H9 (cell line): ENCODE results near the gene KMT2D. TPM values are rescaled to one million over a fixed set of nuclear protein-coding genes. Genes with fewer than 3 reads are reported as not detected.
A peak's percentile ranks its signal among the peaks of the same experiment; 100 is the strongest.

ENCODE experiments used
- DNase-seq: peaks from one replicate; pipeline ENCODE4 v3.0.0-alpha.2; 2017
- H2AFZ ChIP-seq: one replicate; pipeline ENCODE4 v1.6.1; 2013; ENCODE audit warnings: mild to moderate bottlenecking, low read length, control low read depth, moderate library complexity
- H2AK5ac ChIP-seq: 2 replicates; pipeline ENCODE4 v1.6.1; 2013; ENCODE audit warnings: low read length, control low read depth, mixed read lengths; ENCODE audit not compliant: insufficient read length
- H2BK120ac ChIP-seq: one replicate; pipeline ENCODE4 v1.6.1; 2013; ENCODE audit warnings: low read depth, mild to moderate bottlenecking, low read length, control low read depth, inconsistent platforms; ENCODE audit not compliant: poor library complexity, severe bottlenecking
- H2BK12ac ChIP-seq: 2 replicates; pipeline ENCODE4 v1.6.1; 2013; ENCODE audit warnings: low read length, control low read depth, mixed read lengths, low read depth; ENCODE audit not compliant: insufficient read length
- H2BK15ac ChIP-seq: 2 replicates; pipeline ENCODE4 v1.6.1; 2013; ENCODE audit warnings: low read depth, low read length, control low read depth
- H2BK20ac ChIP-seq: one replicate; pipeline ENCODE4 v1.6.1; 2013; ENCODE audit warnings: low read depth, mild to moderate bottlenecking, low read length, control low read depth, inconsistent platforms; ENCODE audit not compliant: poor library complexity, severe bottlenecking
- H2BK5ac ChIP-seq: 2 replicates; pipeline ENCODE4 v1.6.1; 2013; ENCODE audit warnings: low read length, control low read depth, mixed read lengths; ENCODE audit not compliant: insufficient read length
- H3K14ac ChIP-seq: 2 replicates; pipeline ENCODE4 v1.6.1; 2013; ENCODE audit warnings: low read length, control low read depth; ENCODE audit not compliant: insufficient read depth
- H3K18ac ChIP-seq: 2 replicates; pipeline ENCODE4 v1.6.1; 2013; ENCODE audit warnings: low read depth, mild to moderate bottlenecking, mixed read lengths, low read length, control low read depth; ENCODE audit not compliant: insufficient read length
- H3K23ac ChIP-seq: 2 replicates; pipeline ENCODE4 v1.6.1; 2013; ENCODE audit warnings: low read length, control low read depth, mixed read lengths, low read depth; ENCODE audit not compliant: insufficient read length
- H3K23me2 ChIP-seq: 2 replicates; pipeline ENCODE4 v1.6.1; 2013; ENCODE audit warnings: low read depth, mild to moderate bottlenecking, mixed read lengths, low read length, control low read depth; ENCODE audit not compliant: insufficient read length, poor library complexity, severe bottlenecking
- H3K27ac ChIP-seq: 2 replicates; pipeline ENCODE4 v1.5.1; 2013; ENCODE audit warnings: low read length, control low read depth, mixed read lengths, low read depth; ENCODE audit not compliant: insufficient read length
- H3K27me3 ChIP-seq: 2 replicates; pipeline ENCODE4 v1.6.1; 2013; ENCODE audit warnings: low read length, control low read depth, inconsistent platforms; ENCODE audit not compliant: insufficient read depth
- H3K4ac ChIP-seq: 2 replicates; pipeline ENCODE4 v1.6.1; 2013; ENCODE audit warnings: low read depth, mild to moderate bottlenecking, control low read depth, inconsistent platforms, low read length, moderate library complexity
- H3K4me1 ChIP-seq: 2 replicates; pipeline ENCODE4 v1.6.1; 2013; ENCODE audit warnings: low read length, control low read depth, inconsistent platforms; ENCODE audit not compliant: insufficient read depth
- H3K4me2 ChIP-seq: 2 replicates; pipeline ENCODE4 v1.6.1; 2013; ENCODE audit warnings: low read length, control low read depth, mixed read lengths; ENCODE audit not compliant: insufficient read length, insufficient read depth
- H3K56ac ChIP-seq: 2 replicates; pipeline ENCODE4 v1.6.1; 2013; ENCODE audit warnings: low read depth, mild to moderate bottlenecking, mixed read lengths, low read length, control low read depth; ENCODE audit not compliant: insufficient read length
- H3K79me1 ChIP-seq: 2 replicates; pipeline ENCODE4 v1.6.1; 2013; ENCODE audit warnings: low read depth, mild to moderate bottlenecking, moderate library complexity, low read length, control low read depth, inconsistent platforms; ENCODE audit not compliant: insufficient read depth, poor library complexity, severe bottlenecking
- H3K79me2 ChIP-seq: 2 replicates; pipeline ENCODE4 v1.6.1; 2013; ENCODE audit warnings: low read length, control low read depth, inconsistent platforms; ENCODE audit not compliant: insufficient read depth
- H3K9ac ChIP-seq: 2 replicates; pipeline ENCODE4 v1.6.1; 2013; ENCODE audit warnings: low read length, control low read depth, mixed read lengths; ENCODE audit not compliant: insufficient read length; ENCODE audit errors: extremely low read depth
- H3K9me3 ChIP-seq: one replicate; pipeline ENCODE4 v1.6.1; 2013; ENCODE audit warnings: low read depth, low read length, inconsistent platforms; ENCODE audit not compliant: control insufficient read depth
- H3T11ph ChIP-seq: one replicate; pipeline ENCODE4 v1.6.1; 2013; ENCODE audit warnings: mild to moderate bottlenecking, low read length, control low read depth, inconsistent platforms
- H4K20me1 ChIP-seq: one replicate; pipeline ENCODE4 v1.6.1; 2013; ENCODE audit not compliant: control insufficient read depth, insufficient read length, insufficient read depth
- H4K5ac ChIP-seq: 2 replicates; pipeline ENCODE4 v1.6.1; 2013; ENCODE audit warnings: low read depth, mild to moderate bottlenecking, mixed read lengths, low read length, control low read depth; ENCODE audit not compliant: insufficient read length
- H4K8ac ChIP-seq: replicated peaks from 2 replicates; pipeline ENCODE4 v1.6.1; 2013; ENCODE audit warnings: low read length, control low read depth, mixed read lengths, low read depth; ENCODE audit not compliant: insufficient read length
- H4K91ac ChIP-seq: 2 replicates; pipeline ENCODE4 v1.6.1; 2013; ENCODE audit warnings: low read depth, mild to moderate bottlenecking, moderate library complexity, mixed read lengths, low read length, control low read depth; ENCODE audit not compliant: insufficient read length
- H3K27ac Mint-ChIP-seq, 3 experiments: 2 replicates in 2 of 3; 3 replicates in 1 of 3; pipeline ENCODE4 v1.8.0; 2020 to 2021; ENCODE audit warnings: mixed read lengths in 3 of 3, mild to moderate bottlenecking in 1 of 3, moderate library complexity in 1 of 3
- H3K27me3 Mint-ChIP-seq: 2 replicates; pipeline ENCODE4 v1.8.0; 2021; ENCODE audit warnings: low read depth, mild to moderate bottlenecking, moderate library complexity, mixed read lengths
- H3K36me3 Mint-ChIP-seq, 3 experiments: 2 replicates in 2 of 3; 3 replicates in 1 of 3; pipeline ENCODE4 v1.8.0; 2020 to 2021; ENCODE audit warnings: low read depth in 3 of 3, mixed read lengths in 3 of 3; ENCODE audit not compliant: insufficient read depth in 1 of 3
- H3K4me1 Mint-ChIP-seq, 2 experiments: 2 replicates each; pipeline ENCODE4 v1.8.0; 2020; ENCODE audit warnings: mixed read lengths in 2 of 2
- H3K4me3 Mint-ChIP-seq, 2 experiments: 2 replicates in 1 of 2; 3 replicates in 1 of 2; pipeline ENCODE4 v1.8.0; 2020 to 2021; ENCODE audit warnings: mild to moderate bottlenecking in 2 of 2, mixed read lengths in 2 of 2, moderate library complexity in 1 of 2
- H3K9me3 Mint-ChIP-seq, 2 experiments: 2 replicates in 1 of 2; 3 replicates in 1 of 2; pipeline ENCODE4 v1.8.0; 2020; ENCODE audit warnings: mild to moderate bottlenecking in 2 of 2, mixed read lengths in 2 of 2, moderate library complexity in 1 of 2
- CTCF ChIP-seq: fragments of 200-600 bp; sonication (generic); conservative IDR thresholded peaks from 3 replicates; pipeline ENCODE4 v1.8.0; 2021; ENCODE audit warnings: antibody characterized with exemption, mild to moderate bottlenecking
- WGBS: extraction: QIAGEN DNeasy Blood & Tissue Kit; methylation state at CpG from one replicate; pipeline ENCODE4 v1.1.7; 2013; ENCODE audit warnings: missing lambda C conversion rate, low lambda C conversion rate, mixed read lengths; ENCODE audit not compliant: insufficient read length; ENCODE audit errors: extremely low coverage; 5-methylcytosine and 5-hydroxymethylcytosine counted together
- total RNA-seq: library from RNA; stranded (reverse); gene quantifications from 2 replicates; pipeline ENCODE4 v1.2.1, GENCODE V29; 2021

The KMT2D gene
- total RNA-seq, 1 experiment from 2014 or later: 93.7 TPM

GRCh38 chr12:49043856-49044258, 16.7 kb downstream of the KMT2D start:
- Histone ChIP-seq H3K27me3 (no peaks in the 10 kb centered on the region), H3K4me2 (no peak overlapping the region), H3K4me1 (no peaks in the 10 kb centered on the region), H2AK5ac (no peak overlapping the region), H2BK15ac (no peak overlapping the region), H4K20me1 (no peaks in the 10 kb centered on the region), H3K18ac (no peak overlapping the region), H3K23ac (no peak overlapping the region), H2BK12ac (no peak overlapping the region), H3K23me2 (no peaks in the 10 kb centered on the region), H3K27ac (no peak overlapping the region), H4K5ac (no peak overlapping the region), H3K14ac (no peak overlapping the region), H3K9ac (no peak overlapping the region), H3K4ac (no peak overlapping the region), H3K56ac (no peak overlapping the region), H4K91ac (no peak overlapping the region), H4K8ac (no peak overlapping the region), H3T11ph (no peak overlapping the region), H2AFZ (no peak overlapping the region), H2BK20ac (no peak overlapping the region), H2BK5ac (no peak overlapping the region), H3K79me1 (no peaks in the 10 kb centered on the region), H2BK120ac (no peak overlapping the region), H3K79me2 (no peaks in the 10 kb centered on the region), H3K9me3 (no peaks in the 10 kb centered on the region)
- WGBS: no CpG with 5 or more reads among the region's 11 CpGs
- Mint-ChIP-seq H3K4me1 (no peaks in the 10 kb centered on the region), H3K27me3 (no peaks in the 10 kb centered on the region), H3K4me3 (no peak overlapping the region), H3K9me3 (no peaks in the 10 kb centered on the region), H3K27ac (peak overlapping the region in 1 of 3 experiments; percentile 29; a peak in 1 of 7 replicates), H3K36me3 (peaks cover 68 to 97% (median 93%) of the 10 kb centered on the region in 3 experiments)
- peak; percentile 87 for TF ChIP-seq CTCF
- DNase-seq: peak; percentile 85
